Motor neuron (in vitro differentiated cells): ENCODE measurements around the gene PARP4. TPM values are rescaled to one million over a fixed set of nuclear protein-coding genes. Genes with fewer than 3 reads are reported as not detected.
"Not testable (repeated sequence)": the region's sequence is repeated elsewhere in the genome, so short reads cannot be mapped to it uniquely, and the experiment has no call there.

Experiments
- ATAC-seq, 8 experiments: fragments of 200-7000 bp; cut with Tn5 transposase; replicated peaks in 6 of 8; 2 replicates each; pipeline ENCODE4 v1.8.0; 2021; ENCODE audit warnings: mild to moderate bottlenecking in 8 of 8, moderate library complexity in 8 of 8
- H3K27ac ChIP-seq, 2 donors: fragments of 250-450 bp; sonication (Bioruptor Pico); 2 replicates each; pipeline ENCODE4 v1.9.0; 2021; ENCODE audit warnings: antibody characterized with exemption in 2 of 2, mild to moderate bottlenecking in 2 of 2, moderate library complexity in 1 of 2
- H3K4me1 ChIP-seq, 2 donors: fragments of 250-450 bp; sonication (Bioruptor Pico); replicated peaks in 1 of 2; 2 replicates each; pipeline ENCODE4 v1.6.1; 2021; ENCODE audit warnings: antibody characterized with exemption in 2 of 2, mild to moderate bottlenecking in 2 of 2, moderate library complexity in 1 of 2
- H3K4me3 ChIP-seq, 5 donors: fragments of 250-450 bp; sonication (Bioruptor Pico); 2 replicates each; pipeline ENCODE4 v1.9.0; 2021; ENCODE audit warnings: antibody characterized with exemption in 5 of 5, mild to moderate bottlenecking in 5 of 5, moderate library complexity in 4 of 5
- WGBS, 10 experiments: fragments of 450-650 bp; shearing (Covaris generic); methylation state at CpG; one replicate each; pipeline ENCODE4 v1.0.0; 2022; 5-methylcytosine and 5-hydroxymethylcytosine counted together
- in situ Hi-C, 9 experiments: fragments of 400-800 bp; cut with MboI; loops; one replicate each; pipeline ENCODE4 v1.15.0; 2021; ENCODE audit warnings: low sequenced_read_pairs in 9 of 9, low pct_unique_long_range_greater_than_20kb in 2 of 9; ENCODE audit not compliant: unreplicated experiment in 9 of 9
- total RNA-seq, 8 experiments: library from RNA; unstranded; fragments of 300-600 nt; gene quantifications; 2 replicates each; pipeline versions ENCODE4 v1.2.3 to v1.2.4, GENCODE V29; 2022

PARP4 gene
- total RNA-seq, 8 experiments from 2014 or later: 9.1 to 39.9 (median 18.2) TPM

DNA sequence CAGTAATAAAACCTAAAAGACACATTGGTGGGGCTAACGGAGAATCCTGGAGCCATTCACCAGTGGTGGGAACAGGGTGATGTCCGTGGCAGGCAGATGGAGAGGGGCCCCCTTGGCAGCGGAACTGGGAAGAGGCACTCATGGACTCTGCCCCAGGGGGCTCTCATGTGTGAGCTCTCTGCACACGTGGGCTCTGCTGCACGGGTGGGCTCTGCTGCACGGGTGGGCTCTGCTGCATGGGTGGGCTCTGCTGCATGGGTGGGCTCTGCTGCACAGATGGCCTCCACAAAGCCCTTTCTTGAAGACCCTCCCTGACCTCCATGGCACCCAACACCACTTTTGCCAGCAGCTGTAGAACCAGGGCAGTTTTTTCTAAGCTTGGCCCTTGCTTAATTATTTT is 52.3 kb downstream of the PARP4 start:
- no peak overlapping the region for H3K27ac ChIP-seq
- 40 to 100% (median 93%) methylated on average over 1 to 5 of the region's 6 CpGs; no CpG with 5 or more reads in 3 of the 10 experiments for WGBS, 10 experiments
- ATAC-seq: peak in 1 of 8 experiments; percentile 53

DNA sequence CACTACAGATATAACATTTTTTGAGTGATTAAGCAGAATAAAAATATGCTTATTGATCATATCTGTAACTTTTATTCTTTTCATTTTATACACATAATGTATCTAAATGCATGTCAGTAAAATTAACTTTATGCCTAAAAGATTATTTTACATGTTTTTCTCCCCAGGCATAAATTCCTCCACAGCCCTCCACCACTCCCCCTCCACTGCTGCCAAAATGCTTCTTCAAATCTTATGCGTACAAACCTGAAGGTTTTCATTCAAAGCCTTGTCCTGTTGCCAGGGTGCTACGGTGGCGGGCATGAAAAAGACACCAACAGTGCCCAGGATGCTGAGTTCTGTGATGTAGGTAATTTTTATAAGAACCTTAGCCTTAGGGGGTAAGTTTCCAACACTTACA is 52.9 kb downstream of the PARP4 start:
- no peak overlapping the region for H3K27ac ChIP-seq
- no peak overlapping the region for H3K4me3 ChIP-seq
- 15 to 100% (median 92%) methylated on average over 1 to 3 of the region's 3 CpGs; no CpG with 5 or more reads in 4 of the 10 experiments for WGBS, 10 experiments
- H3K4me1 ChIP-seq: no peaks in the 10 kb centered on the region
- in situ Hi-C loops: no loop called here
- ATAC-seq: peak in 3 of 8 experiments; percentile 46 to 82 (median 52)

More for the DNA sequence above, 52.3 kb downstream of the PARP4 start:
- no peak overlapping the region for H3K4me3 ChIP-seq
- in situ Hi-C loops: no loop called here
- H3K4me1 ChIP-seq: no peaks in the 10 kb centered on the region

DNA sequence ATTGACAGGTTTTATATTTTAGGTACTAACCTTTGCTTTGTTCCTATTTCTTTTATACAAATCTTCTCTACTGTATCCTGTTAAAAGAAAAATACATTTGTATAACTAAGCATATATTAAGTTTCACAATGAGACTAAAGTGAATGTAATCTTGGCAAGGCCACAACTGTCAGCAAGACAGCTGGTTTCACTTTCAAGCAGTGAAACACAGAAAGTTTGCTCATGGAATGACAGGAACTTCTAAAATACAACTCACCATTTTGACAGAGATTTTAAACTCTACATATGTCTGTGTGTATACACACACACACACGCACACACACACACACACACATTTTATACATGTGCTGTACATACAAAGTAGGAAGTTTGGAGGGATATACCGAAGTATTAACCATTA is 53.3 kb downstream of the PARP4 start:
- in situ Hi-C loops: no loop called here
- 0 to 100% (median 31%) methylated on average over 1 to 2 of the region's 2 CpGs; no CpG with 5 or more reads in 2 of the 10 experiments for WGBS, 10 experiments
- H3K4me1 ChIP-seq: no peaks in the 10 kb centered on the region
- H3K4me3 ChIP-seq: no peak overlapping the region
- ATAC-seq: peak in 3 of 8 experiments; percentile 50 to 81 (median 72)
- no peak overlapping the region for H3K27ac ChIP-seq

- H3K27ac ChIP-seq: no peak overlapping the region
- WGBS, 10 experiments: 61 to 100% (median 92%) methylated on average over 2 to 4 of the region's 4 CpGs
- H3K4me3 ChIP-seq: no peak overlapping the region
- H3K4me1 ChIP-seq: no peaks in the 10 kb centered on the region
- no peak for ATAC-seq
- in situ Hi-C loops: no loop called here
Measured at GRCh38 chr13:24458736-24459135, 53.8 kb downstream of the PARP4 start.

DNA sequence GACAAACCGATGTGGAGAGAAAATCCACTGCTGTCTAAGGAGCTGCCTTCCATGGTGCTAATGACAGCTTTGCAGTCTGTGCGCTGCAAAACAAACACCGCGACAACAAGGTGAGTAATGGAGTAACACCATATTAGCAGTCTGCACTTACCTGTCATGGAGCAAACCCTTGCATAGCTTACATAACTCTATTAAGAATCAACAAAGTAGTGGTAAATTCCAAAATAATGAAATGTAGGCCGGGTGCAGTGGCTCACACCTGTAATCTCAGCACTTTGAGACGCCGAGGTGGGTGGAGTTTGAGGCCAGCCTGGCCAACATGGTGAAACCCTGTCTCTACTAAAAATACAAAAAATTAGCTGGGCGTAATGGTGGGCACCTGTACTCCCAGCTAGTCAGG is 56.2 kb downstream of the PARP4 start:
- H3K4me1 ChIP-seq: no peaks in the 10 kb centered on the region
- no peak for ATAC-seq
- in situ Hi-C loops: no loop called here
- H3K27ac ChIP-seq: no peak overlapping the region
- 80 to 100% (median 89%) methylated on average over 1 to 8 of the region's 8 CpGs; no CpG with 5 or more reads in 1 of the 10 experiments for WGBS, 10 experiments
- no peak overlapping the region for H3K4me3 ChIP-seq

DNA sequence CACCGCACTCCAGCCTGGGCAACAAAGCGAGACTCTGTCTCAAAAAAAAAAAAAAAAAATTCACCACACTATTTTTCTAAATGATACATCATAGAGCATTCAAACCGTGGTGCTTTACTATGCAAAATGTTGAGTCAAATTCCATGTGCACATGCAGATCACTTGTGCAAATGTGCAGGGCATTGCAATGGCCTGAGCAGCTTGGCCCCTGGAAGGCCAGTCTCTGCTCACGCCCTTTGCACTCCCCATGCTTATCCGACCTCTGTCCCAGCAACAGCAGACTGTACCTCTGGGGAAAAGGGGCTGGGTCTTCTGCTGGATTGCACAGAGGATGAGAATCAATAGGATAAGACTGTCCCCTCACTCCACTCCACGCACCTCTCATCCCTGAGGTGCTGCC is 58.5 kb downstream of the PARP4 start:
- ATAC-seq: peak in 3 of 8 experiments; percentile 58 to 88 (median 88)
- Histone ChIP-seq H3K27ac (no peak overlapping the region), H3K4me3 (no peak overlapping the region), H3K4me1 (no peaks in the 10 kb centered on the region)
- 0 to 100% (median 92%) methylated on average over 1 to 6 of the region's 6 CpGs; no CpG with 5 or more reads in 3 of the 10 experiments for WGBS, 10 experiments
- in situ Hi-C loops: no loop called here

GRCh38 chr13:24452044-24452443 is 60.5 kb downstream of the PARP4 start:
- WGBS, 10 experiments: 70 to 100% (median 84%) methylated on average over 1 to 6 of the region's 9 CpGs; no CpG with 5 or more reads in 5 of the 10 experiments
- no peaks in the 10 kb centered on the region for H3K4me1 ChIP-seq
- no peak overlapping the region for H3K4me3 ChIP-seq
- H3K27ac ChIP-seq: no peak overlapping the region
- ATAC-seq: no peak
- in situ Hi-C loops: no loop called here

DNA sequence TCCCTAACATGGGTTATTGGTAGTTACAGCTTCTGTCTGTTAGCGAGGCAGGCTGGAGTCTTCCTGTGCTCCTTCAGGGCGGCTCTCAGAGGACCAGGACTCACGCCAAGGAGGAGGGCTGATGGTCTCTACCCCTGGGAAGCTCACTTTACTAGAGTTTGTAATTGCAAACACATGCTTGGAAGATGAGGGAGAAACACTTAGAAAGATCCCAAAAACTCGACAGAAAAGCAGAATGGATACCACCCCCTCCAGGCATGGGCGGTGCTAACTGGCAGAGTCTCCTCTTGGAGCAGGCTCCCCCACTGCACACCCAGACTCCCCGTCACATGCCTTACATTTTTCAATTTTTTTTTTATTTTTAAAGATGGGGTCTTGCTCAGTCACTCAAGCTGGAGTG is 62.0 kb downstream of the PARP4 start:
- 40 to 100% (median 97%) methylated on average over 1 to 4 of the region's 6 CpGs; no CpG with 5 or more reads in 5 of the 10 experiments for WGBS, 10 experiments
- in situ Hi-C loops: no loop called here
- ATAC-seq: peak in 2 of 8 experiments; percentile 28 to 37
- no peak overlapping the region for H3K4me3 ChIP-seq
- no peaks in the 10 kb centered on the region for H3K4me1 ChIP-seq
- no peak overlapping the region for H3K27ac ChIP-seq

DNA sequence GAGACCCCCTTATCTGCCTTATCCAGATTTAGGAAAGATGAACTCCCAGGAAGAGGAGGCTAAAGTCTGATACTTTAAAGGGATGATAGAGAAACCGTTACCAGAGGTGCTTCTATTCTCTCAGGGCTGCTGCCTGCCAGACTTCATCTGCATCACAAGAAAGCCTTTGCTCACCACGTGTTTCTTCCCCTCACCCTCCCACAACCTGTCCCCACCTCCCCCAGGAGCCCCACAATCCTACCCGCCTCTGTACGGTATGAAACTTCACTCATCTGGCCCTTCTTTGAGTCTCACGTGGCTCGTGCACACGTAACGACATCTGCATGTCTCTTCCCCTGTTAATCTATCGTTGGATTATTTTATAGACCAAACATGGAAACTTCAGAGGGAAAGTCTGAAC is 67.7 kb downstream of the PARP4 start:
- WGBS, 10 experiments: 29 to 80% (median 33%) methylated on average over 1 of the region's 9 CpGs; no CpG with 5 or more reads in 7 of the 10 experiments
- in situ Hi-C loops, H3K27ac ChIP-seq, ATAC-seq, H3K4me1 ChIP-seq, H3K4me3 ChIP-seq: not testable (repeated sequence)

DNA sequence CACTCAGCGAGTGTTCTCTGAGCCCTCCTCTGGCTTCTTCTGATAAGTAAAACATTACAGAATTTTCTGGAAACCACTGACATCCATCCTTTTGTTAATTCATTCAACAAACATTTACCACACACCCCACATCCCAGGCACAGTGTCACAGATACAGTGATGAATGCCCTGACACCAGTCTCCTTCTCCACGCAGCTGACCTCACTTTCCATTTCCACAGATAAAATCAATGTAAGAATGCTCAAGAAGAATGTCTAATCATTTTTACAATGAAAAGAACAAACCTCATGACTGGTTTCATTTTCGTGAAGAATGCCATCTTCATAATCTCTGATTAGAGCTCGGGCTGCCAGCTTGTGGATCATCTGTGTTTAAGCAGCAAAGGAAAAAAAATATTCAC is 69.2 kb downstream of the PARP4 start:
- no peak overlapping the region for H3K4me3 ChIP-seq
- 20 to 94% (median 86%) methylated on average over 1 to 3 of the region's 4 CpGs; no CpG with 5 or more reads in 5 of the 10 experiments for WGBS, 10 experiments
- H3K27ac ChIP-seq: no peak overlapping the region
- ATAC-seq: no peak
- H3K4me1 ChIP-seq: no peaks in the 10 kb centered on the region
- in situ Hi-C loops: no loop called here

- H3K4me3 ChIP-seq: not testable (repeated sequence)
Measured at GRCh38 chr13:24426045-24426444, 86.5 kb downstream of the PARP4 start.

GRCh38 chr13:24419668-24420067 is 92.9 kb downstream of the PARP4 start:
- H3K4me1 ChIP-seq, H3K27ac ChIP-seq, ATAC-seq, in situ Hi-C loops, H3K4me3 ChIP-seq: not testable (repeated sequence)
- 34 to 100% (median 87%) methylated on average over 1 to 6 of the region's 6 CpGs; no CpG with 5 or more reads in 3 of the 10 experiments for WGBS, 10 experiments

More at GRCh38 chr13:24426045-24426444, 86.5 kb downstream of the PARP4 start:
- H3K4me1 ChIP-seq, H3K27ac ChIP-seq, in situ Hi-C loops, ATAC-seq: not testable (repeated sequence)
- WGBS, 10 experiments: 100% methylated on average over 1 to 2 of the region's 3 CpGs; no CpG with 5 or more reads in 8 of the 10 experiments

- in situ Hi-C loops: no loop called here
- WGBS, 10 experiments: 57 to 100% (median 100%) methylated on average over 1 to 3 of the region's 3 CpGs
- ATAC-seq: no peak
Measured at GRCh38 chr13:24407844-24408243, 104.7 kb downstream of the PARP4 start.

GRCh38 chr13:24406524-24406923 is 106.1 kb downstream of the PARP4 start:
- no peak overlapping the region for H3K4me3 ChIP-seq
- no peaks in the 10 kb centered on the region for H3K4me1 ChIP-seq
- in situ Hi-C loops: no loop called here
- no peak overlapping the region for H3K27ac ChIP-seq
- 58 to 100% (median 85%) methylated on average over 2 to 4 of the region's 4 CpGs for WGBS, 10 experiments
- ATAC-seq: no peak

More at GRCh38 chr13:24407844-24408243, 104.7 kb downstream of the PARP4 start:
- Histone ChIP-seq H3K27ac (no peak overlapping the region), H3K4me1 (no peaks in the 10 kb centered on the region), H3K4me3 (no peak overlapping the region)
